LNCaP clone FGC (cell line): Measurements from ENCODE around the gene TRIM45.
"Not testable (repeated sequence)": the region's sequence is repeated elsewhere in the genome, so short reads cannot be mapped to it uniquely, and the experiment has no call there.

Experiments used
- DNase-seq: peaks from one replicate; pipeline ENCODE4 v3.0.0-alpha.2; 2011; ENCODE audit warnings: low read depth
- H3K4me3 ChIP-seq: 2 replicates; pipeline ENCODE4 v1.5.1; 2011; ENCODE audit warnings: mild to moderate bottlenecking, low read depth, low read length, control low read depth
- CTCF ChIP-seq: IDR thresholded peaks from 2 replicates; pipeline ENCODE4 v1.5.1; 2012; ENCODE audit warnings: mild to moderate bottlenecking; ENCODE audit not compliant: control insufficient read depth, insufficient read depth; ENCODE audit errors: extremely low read depth

Gene TRIM45

DNA sequence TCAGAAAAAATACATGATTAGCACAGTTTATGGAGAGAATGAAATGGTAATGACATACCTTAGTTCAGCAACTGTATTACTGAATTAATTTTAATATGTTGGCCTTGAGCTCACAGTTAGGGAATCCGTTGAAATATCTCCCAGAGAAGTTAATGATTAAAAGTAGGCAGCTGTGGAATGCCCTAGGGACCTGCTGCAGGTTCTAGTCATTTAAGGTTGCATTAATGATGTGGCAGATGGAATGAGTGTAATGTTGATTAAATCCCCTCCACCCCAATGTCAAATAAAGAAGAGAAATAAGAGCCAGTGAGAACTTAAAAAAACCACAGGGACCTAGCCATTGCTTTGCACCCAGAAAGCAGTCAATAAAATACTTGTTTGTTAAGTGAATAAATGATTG, 40.3 kb upstream of the TRIM45 start:
- no peak for DNase-seq
- no peak for TF ChIP-seq CTCF
- H3K4me3 ChIP-seq, result no peak overlapping the region

GRCh38 chr1:117151305-117151704, 29.8 kb upstream of the TRIM45 start:
- not testable (repeated sequence) for DNase-seq, H3K4me3 ChIP-seq

DNA sequence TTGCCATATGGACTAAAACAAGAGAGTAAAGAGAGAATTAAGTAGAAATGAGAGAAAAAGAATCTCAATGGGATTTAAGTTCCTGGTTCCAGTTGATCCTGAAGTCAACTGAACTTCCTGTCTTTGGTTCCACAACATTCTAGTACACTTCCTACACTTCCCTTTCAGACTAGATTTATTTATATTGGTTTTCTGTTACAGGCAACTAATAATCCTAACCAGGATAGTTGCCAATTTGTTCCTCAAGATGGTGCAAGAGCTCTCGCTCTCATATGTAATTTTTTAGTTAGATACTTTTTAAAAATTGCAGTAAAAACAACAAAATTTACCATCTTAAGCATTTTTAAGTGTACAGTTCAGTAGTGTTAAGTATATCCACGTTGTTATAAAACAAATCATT, 28.8 kb upstream of the TRIM45 start:
- no peak for DNase-seq
- TF ChIP-seq CTCF, result no peak
- H3K4me3 ChIP-seq, result no peak overlapping the region

GRCh38 chr1:117147856-117148588, 26.5 kb upstream of the TRIM45 start:
- peak; percentile 75 for DNase-seq
- no peak overlapping the region for H3K4me3 ChIP-seq
- TF ChIP-seq CTCF, result no peak

- H3K4me3 ChIP-seq, result no peak overlapping the region
- no peak for TF ChIP-seq CTCF
- DNase-seq, result no peak
These were observed 25.8 kb upstream of the TRIM45 start for GRCh38 chr1:117147341-117147831.

DNA sequence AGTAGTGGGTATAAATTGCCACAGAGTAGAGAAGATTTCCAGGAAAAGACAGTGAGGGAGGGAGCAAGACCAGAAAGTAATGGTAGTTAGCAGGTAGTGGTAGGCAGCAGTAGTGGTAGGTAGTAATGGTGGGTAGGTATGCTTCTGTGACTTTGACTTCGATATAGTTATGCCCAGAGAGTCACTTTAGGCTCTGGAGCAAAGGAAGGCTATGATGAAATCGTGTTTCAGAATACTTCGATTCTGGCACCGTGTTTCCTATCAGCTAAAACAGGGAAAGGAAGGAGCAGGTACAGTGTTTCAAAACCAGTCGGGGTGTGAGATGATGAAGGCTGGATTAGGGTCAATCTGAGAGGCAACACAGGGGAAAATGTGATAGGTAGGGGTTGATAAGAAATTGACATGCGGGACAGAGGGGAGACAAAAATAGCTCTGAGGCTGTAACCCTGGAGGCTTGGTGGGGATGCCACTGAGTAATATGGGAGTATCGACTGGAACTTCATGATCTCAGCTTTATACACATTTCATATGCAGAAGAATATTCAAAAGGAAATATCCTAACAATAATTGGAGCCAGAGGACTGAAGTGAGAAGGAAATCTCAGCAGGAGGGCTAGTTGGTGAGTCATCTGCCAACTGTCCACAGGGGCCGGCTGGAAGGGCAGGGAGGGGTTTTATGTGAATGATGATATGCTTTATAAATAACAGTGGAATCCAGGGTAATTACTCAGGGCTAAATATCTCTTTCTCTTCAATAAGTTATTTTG, 25.2 kb upstream of the TRIM45 start:
- TF ChIP-seq CTCF, result no peak
- no peak for DNase-seq
- H3K4me3 ChIP-seq, result no peak overlapping the region

GRCh38 chr1:117146072-117146471, 24.5 kb upstream of the TRIM45 start:
- H3K4me3 ChIP-seq, result no peak overlapping the region
- no peak for DNase-seq
- no peak for TF ChIP-seq CTCF
